ENCODE results near the gene CLCNKA. TPM values are rescaled to one million over a fixed set of nuclear protein-coding genes. Genes with fewer than 3 reads are reported as not detected.
A peak's percentile ranks its signal among the peaks of the same experiment; 100 is the strongest.
"Not testable (repeated sequence)": the region's sequence is repeated elsewhere in the genome, so short reads cannot be mapped to it uniquely, and the experiment has no call there.

CLCNKA gene
- not detected in 2 replicates for total RNA-seq (2014; rRNA removed; shearing (Covaris generic); ENCODE audit: low replicate concordance)

GRCh38 chr1:16021681-16022080 lies at the start of gene CLCNKA:
Gene CLCNKA (plus strand): TSS chr1:16022036. CDS start chr1:16022620, 584 bp downstream.
- DNase-seq, result no peak
- no peak within 1 kb of the TSS for H3K4me3 ChIP-seq

GRCh38 chr1:15972409-15972808 lies 49.4 kb upstream of the CLCNKA start:
- Histone ChIP-seq H3K27me3 (no peaks in the 10 kb centered on the region), H3K36me3 (peaks cover 33% of the 10 kb centered on the region), H3K9me3 (0 out of 2 replicates have a peak, but pooled peaks cover 6% of the 10 kb centered on the region), H3K4me3 (no peak overlapping the region)
- no peak for DNase-seq

More at GRCh38 chr1:16021681-16022080, at the start of gene CLCNKA:
- Histone ChIP-seq H3K9me3 (no peaks in the 10 kb centered on the region), H3K27me3 (no peaks in the 10 kb centered on the region), H3K36me3 (no peaks in the 10 kb centered on the region)

GRCh38 chr1:15973772-15974171 lies 48.1 kb upstream of the CLCNKA start:
- H3K4me3 ChIP-seq, result no peak overlapping the region
- H3K9me3 ChIP-seq, result 0 out of 2 replicates have a peak, but pooled peaks cover 6% of the 10 kb centered on the region
- DNase-seq, result no peak
- H3K27me3 ChIP-seq, result no peaks in the 10 kb centered on the region
- H3K36me3 ChIP-seq, result peaks cover 27% of the 10 kb centered on the region

GRCh38 chr1:15974855-15975254 lies 47.0 kb upstream of the CLCNKA start:
- peak overlapping the region; percentile 94 for H3K4me3 ChIP-seq
- H3K36me3 ChIP-seq, result peaks cover 17% of the 10 kb centered on the region
- DNase-seq, result no peak
- H3K9me3 ChIP-seq, result 0 out of 2 replicates have a peak, but pooled peaks cover 6% of the 10 kb centered on the region
- H3K27me3 ChIP-seq, result no peaks in the 10 kb centered on the region

GRCh38 chr1:15975358-15975804 lies 46.5 kb upstream of the CLCNKA start:
- H3K9me3 ChIP-seq, result 0 out of 2 replicates have a peak, but pooled peaks cover 6% of the 10 kb centered on the region
- peak overlapping the region; percentile 94 for H3K4me3 ChIP-seq
- peaks cover 15% of the 10 kb centered on the region for H3K36me3 ChIP-seq
- DNase-seq, result peak; percentile 65
- no peaks in the 10 kb centered on the region for H3K27me3 ChIP-seq

GRCh38 chr1:15975805-15976680 lies 45.8 kb upstream of the CLCNKA start, which contains the start of gene ZBTB17:
Gene ZBTB17 (minus strand): TSS chr1:15976101. CDS start chr1:15948495, 27,606 bp downstream.
- Histone ChIP-seq H3K36me3 (peaks cover 11% of the 10 kb centered on the region), H3K9me3 (0 out of 2 replicates have a peak, but pooled peaks cover 6% of the 10 kb centered on the region), H3K27me3 (no peaks in the 10 kb centered on the region), H3K4me3 (peak within 1 kb of the TSS; percentile 94)
- DNase-seq, result peak; percentile 90

GRCh38 chr1:15977947-15978346 lies 43.9 kb upstream of the CLCNKA start:
- peaks cover 17% of the 10 kb centered on the region for H3K9me3 ChIP-seq
- H3K27me3 ChIP-seq, H3K36me3 ChIP-seq, DNase-seq, H3K4me3 ChIP-seq: not testable (repeated sequence)

- peaks cover 12% of the 10 kb centered on the region for H3K9me3 ChIP-seq
- no peak for DNase-seq
Measured at GRCh38 chr1:15981679-15982078, 40.2 kb upstream of the CLCNKA start.

GRCh38 chr1:15983275-15983674 lies 38.6 kb upstream of the CLCNKA start:
- Histone ChIP-seq H3K27me3 (no peaks in the 10 kb centered on the region), H3K4me3 (no peak overlapping the region), H3K36me3 (no peaks in the 10 kb centered on the region), H3K9me3 (peaks cover 12% of the 10 kb centered on the region)
- DNase-seq, result no peak

More at GRCh38 chr1:15981679-15982078, 40.2 kb upstream of the CLCNKA start:
- Histone ChIP-seq H3K36me3 (no peaks in the 10 kb centered on the region), H3K4me3 (no peak overlapping the region), H3K27me3 (no peaks in the 10 kb centered on the region)

GRCh38 chr1:15985611-15986297 lies 36.1 kb upstream of the CLCNKA start:
- Histone ChIP-seq H3K4me3 (no peak overlapping the region), H3K27me3 (no peaks in the 10 kb centered on the region), H3K36me3 (no peaks in the 10 kb centered on the region), H3K9me3 (peaks cover 12% of the 10 kb centered on the region)
- no peak for DNase-seq

- Histone ChIP-seq H3K36me3 (no peaks in the 10 kb centered on the region), H3K4me3 (no peak overlapping the region), H3K9me3 (no peaks in the 10 kb centered on the region), H3K27me3 (no peaks in the 10 kb centered on the region)
- no peak for DNase-seq
Measured at GRCh38 chr1:15988856-15989736, 32.7 kb upstream of the CLCNKA start.

- no peak overlapping the region for H3K4me3 ChIP-seq
- H3K36me3 ChIP-seq, result no peaks in the 10 kb centered on the region
Measured at GRCh38 chr1:15989776-15990175, 32.1 kb upstream of the CLCNKA start.

GRCh38 chr1:15991427-15992186 lies 30.2 kb upstream of the CLCNKA start:
- Histone ChIP-seq H3K9me3 (no peaks in the 10 kb centered on the region), H3K27me3 (no peaks in the 10 kb centered on the region), H3K36me3 (no peaks in the 10 kb centered on the region), H3K4me3 (no peak overlapping the region)
- DNase-seq, result no peak

More at GRCh38 chr1:15989776-15990175, 32.1 kb upstream of the CLCNKA start:
- DNase-seq, result no peak
- Histone ChIP-seq H3K27me3 (no peaks in the 10 kb centered on the region), H3K9me3 (no peaks in the 10 kb centered on the region)

- Histone ChIP-seq H3K36me3 (no peaks in the 10 kb centered on the region), H3K9me3 (no peaks in the 10 kb centered on the region)
Measured at GRCh38 chr1:15992187-15992553, 29.7 kb upstream of the CLCNKA start.

GRCh38 chr1:15992582-15993500 lies 29.0 kb upstream of the CLCNKA start:
- Histone ChIP-seq H3K27me3 (no peaks in the 10 kb centered on the region), H3K36me3 (no peaks in the 10 kb centered on the region), H3K9me3 (no peaks in the 10 kb centered on the region), H3K4me3 (no peak overlapping the region)
- DNase-seq, result no peak

More at GRCh38 chr1:15992187-15992553, 29.7 kb upstream of the CLCNKA start:
- no peaks in the 10 kb centered on the region for H3K27me3 ChIP-seq
- DNase-seq, result no peak
- no peak overlapping the region for H3K4me3 ChIP-seq
